ENCODE results near the gene ZNF691. TPM values are rescaled to one million over a fixed set of nuclear protein-coding genes. Genes with fewer than 3 reads are reported as not detected.

Gene ZNF691
- polyA plus RNA-seq, 1 experiment = 5.6 TPM

DNA sequence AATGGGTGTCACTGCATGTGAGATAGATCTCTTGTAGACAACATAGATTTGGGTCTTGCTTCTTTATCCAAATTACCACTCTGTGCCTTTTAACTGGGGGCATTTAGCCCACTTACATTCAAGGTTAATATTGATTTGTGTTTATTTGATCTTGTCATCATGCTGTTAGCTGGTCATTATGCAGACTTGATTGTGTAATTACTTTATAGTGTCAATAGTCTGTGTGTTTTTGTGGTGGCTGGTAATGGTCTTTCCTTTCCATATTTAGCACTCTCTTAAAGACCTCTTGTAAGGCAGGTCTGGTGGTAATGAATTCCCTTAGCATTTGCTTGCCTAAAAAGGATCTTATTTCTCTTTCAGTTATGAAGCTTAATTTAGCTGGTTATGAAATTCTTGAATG is 29.6 kb downstream of the ZNF691 start:
- TF ChIP-seq, protein P1, sequence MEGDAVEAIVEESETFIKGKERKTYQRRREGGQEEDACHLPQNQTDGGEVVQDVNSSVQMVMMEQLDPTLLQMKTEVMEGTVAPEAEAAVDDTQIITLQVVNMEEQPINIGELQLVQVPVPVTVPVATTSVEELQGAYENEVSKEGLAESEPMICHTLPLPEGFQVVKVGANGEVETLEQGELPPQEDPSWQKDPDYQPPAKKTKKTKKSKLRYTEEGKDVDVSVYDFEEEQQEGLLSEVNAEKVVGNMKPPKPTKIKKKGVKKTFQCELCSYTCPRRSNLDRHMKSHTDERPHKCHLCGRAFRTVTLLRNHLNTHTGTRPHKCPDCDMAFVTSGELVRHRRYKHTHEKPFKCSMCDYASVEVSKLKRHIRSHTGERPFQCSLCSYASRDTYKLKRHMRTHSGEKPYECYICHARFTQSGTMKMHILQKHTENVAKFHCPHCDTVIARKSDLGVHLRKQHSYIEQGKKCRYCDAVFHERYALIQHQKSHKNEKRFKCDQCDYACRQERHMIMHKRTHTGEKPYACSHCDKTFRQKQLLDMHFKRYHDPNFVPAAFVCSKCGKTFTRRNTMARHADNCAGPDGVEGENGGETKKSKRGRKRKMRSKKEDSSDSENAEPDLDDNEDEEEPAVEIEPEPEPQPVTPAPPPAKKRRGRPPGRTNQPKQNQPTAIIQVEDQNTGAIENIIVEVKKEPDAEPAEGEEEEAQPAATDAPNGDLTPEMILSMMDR (IDR thresholded peaks at IDR 0.05; ENCODE audit: insufficient read depth, low read depth, low read length) = no peak
- no peak for DNase-seq (ENCODE audit: low read depth)
- no peaks in the 10 kb centered on the region for H3K36me3 ChIP-seq (ENCODE audit: control insufficient read depth, insufficient read depth, low read length)
- CTCF ChIA-PET = interaction anchor here (1.0 kb wide), 1 partner anchor 217 kb away, joined by 3 read pairs; no protein-coding TSS in a partner anchor
- POLR2A ChIA-PET = no interaction called here
- no peak overlapping the region for H3K4me3 ChIP-seq (ENCODE audit: low read depth, low read length)
- H3K27me3 ChIP-seq (ENCODE audit: control insufficient read depth, insufficient read depth, low read length) = peaks cover 6% of the 10 kb centered on the region

DNA sequence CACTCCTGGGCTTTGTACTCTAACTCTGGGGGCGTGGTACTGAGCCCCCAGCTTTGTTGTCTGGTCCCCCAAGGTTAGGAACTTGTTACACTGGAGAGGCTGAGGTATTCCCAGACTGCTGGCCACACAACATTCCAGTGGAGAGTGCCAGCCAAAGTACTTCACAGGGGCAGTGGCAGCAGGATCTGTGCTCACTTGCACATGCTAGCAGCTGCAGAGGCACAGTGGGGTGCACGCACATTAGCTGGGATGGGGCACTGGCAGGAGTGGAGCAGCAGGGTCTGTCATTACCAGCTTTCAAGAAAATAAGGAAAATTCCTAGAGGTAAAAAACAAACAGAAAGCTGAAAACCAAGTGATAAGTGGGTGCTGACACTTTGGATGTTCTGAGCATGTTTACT is 31.0 kb downstream of the ZNF691 start:
- DNase-seq (ENCODE audit: low read depth) = no peak
- Histone ChIP-seq H3K36me3 (ENCODE audit: control insufficient read depth, insufficient read depth, low read length) (no peaks in the 10 kb centered on the region), H3K4me3 (ENCODE audit: low read depth, low read length) (no peak overlapping the region), H3K27me3 (ENCODE audit: control insufficient read depth, insufficient read depth, low read length) (peaks cover 5% of the 10 kb centered on the region)
- TF ChIP-seq, protein P1 (IDR thresholded peaks at IDR 0.05; ENCODE audit: insufficient read depth, low read depth, low read length) = no peak
- CTCF ChIA-PET = no interaction called here
- POLR2A ChIA-PET = no interaction called here

DNA sequence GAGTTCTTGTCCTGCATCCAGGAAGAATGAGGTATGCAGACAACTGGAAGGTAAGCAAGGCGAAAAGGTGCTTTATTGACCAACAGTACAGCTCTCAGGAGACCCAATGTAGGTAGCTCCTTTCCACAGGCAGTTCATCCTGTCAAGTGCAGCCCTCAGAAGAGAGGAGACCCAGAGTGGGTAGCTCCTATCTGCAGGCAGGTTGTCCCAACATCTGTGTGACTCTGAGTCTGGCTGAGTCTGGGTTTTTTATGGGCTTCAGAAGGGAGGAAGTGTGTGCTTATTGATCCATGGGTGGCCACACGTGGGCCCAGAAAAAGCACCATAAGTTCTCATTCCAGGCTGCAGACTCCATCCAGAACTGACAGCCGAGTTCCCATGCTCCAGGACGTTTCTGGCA is 34.0 kb downstream of the ZNF691 start:
- no peak for DNase-seq (ENCODE audit: low read depth)
- TF ChIP-seq, protein P1 (IDR thresholded peaks at IDR 0.05; ENCODE audit: insufficient read depth, low read depth, low read length) = no peak
- ChIA-PET CTCF (interaction anchor here (0.8 to 1.5 kb wide), 2 partner anchors 19 to 193 kb away, joined by 3 to 5 read pairs; no protein-coding TSS in a partner anchor), POLR2A (no interaction called here)
- Histone ChIP-seq H3K27me3 (ENCODE audit: control insufficient read depth, insufficient read depth, low read length) (peaks cover 5% of the 10 kb centered on the region), H3K4me3 (ENCODE audit: low read depth, low read length) (no peak overlapping the region), H3K36me3 (ENCODE audit: control insufficient read depth, insufficient read depth, low read length) (no peaks in the 10 kb centered on the region)

DNA sequence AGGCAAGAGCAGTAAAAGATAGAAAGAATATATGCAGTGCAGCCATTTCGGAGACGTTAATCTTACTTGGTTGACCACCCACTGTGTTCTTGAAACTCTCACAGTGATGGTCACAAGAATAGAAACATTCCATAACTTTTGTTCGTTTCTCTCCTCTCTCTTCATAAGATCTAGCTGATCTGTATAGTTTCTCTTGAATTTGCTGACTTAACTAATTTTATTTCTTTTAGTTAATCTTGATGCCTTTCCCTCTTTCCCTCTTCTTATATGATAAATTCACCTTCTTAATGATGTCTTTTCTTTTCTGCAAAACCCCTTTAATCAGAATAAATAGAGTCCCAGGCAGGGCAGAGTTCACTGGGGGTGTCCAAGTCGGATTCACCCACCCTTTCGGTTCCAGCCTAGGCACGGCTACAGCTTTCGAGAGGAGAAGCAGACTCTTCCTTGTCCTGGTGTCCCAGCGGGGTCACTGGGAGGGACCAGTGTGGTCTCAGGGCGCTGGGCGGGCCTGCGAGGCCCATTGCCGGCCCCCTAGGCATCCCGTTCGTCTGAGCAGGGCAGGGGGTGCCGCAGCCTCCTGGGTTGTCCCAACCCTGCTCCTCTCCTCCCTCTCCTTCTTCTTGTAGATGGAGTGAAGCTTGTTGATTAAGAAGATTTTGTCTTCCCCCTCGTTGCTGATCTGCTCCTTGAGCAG is 39.8 kb downstream of the ZNF691 start:
- H3K4me3 ChIP-seq (ENCODE audit: low read depth, low read length) = no peak overlapping the region
- H3K36me3 ChIP-seq (ENCODE audit: control insufficient read depth, insufficient read depth, low read length) = no peaks in the 10 kb centered on the region
- no peaks in the 10 kb centered on the region for H3K27me3 ChIP-seq (ENCODE audit: control insufficient read depth, insufficient read depth, low read length)
- POLR2A ChIA-PET = no interaction called here
- CTCF ChIA-PET = no interaction called here
- TF ChIP-seq, protein P1 (IDR thresholded peaks at IDR 0.05; ENCODE audit: insufficient read depth, low read depth, low read length) = no peak
- no peak for DNase-seq (ENCODE audit: low read depth)

DNA sequence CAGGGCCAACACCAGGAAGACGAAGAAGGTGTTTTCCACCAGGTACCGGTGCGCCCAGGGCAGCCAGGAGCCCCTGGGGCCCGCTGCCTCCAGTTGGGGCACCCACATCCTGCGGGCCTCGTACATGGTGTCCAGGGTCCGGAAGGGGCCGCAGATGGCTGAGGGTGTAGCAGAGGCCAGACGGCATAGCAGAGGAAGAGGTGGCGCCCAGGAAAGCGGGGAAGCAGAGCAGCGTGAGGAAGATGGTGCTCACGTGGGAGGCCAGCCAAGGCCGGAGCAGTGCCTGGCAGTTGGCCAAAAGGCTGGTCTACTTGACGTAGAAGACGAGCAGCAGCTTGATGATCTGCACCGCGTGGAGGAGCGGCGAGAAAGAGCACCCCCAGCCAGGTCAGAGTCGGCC is 40.4 kb downstream of the ZNF691 start:
- Histone ChIP-seq H3K27me3 (ENCODE audit: control insufficient read depth, insufficient read depth, low read length) (peaks cover 3% of the 10 kb centered on the region), H3K4me3 (ENCODE audit: low read depth, low read length) (no peak overlapping the region), H3K36me3 (ENCODE audit: control insufficient read depth, insufficient read depth, low read length) (no peaks in the 10 kb centered on the region)
- TF ChIP-seq, protein P1 (IDR thresholded peaks at IDR 0.05; ENCODE audit: insufficient read depth, low read depth, low read length) = no peak
- ChIA-PET POLR2A (interaction anchor here (0.6 kb wide), 1 partner anchor 65 kb away, joined by 10 read pairs; no protein-coding TSS in a partner anchor), CTCF (no interaction called here)
- DNase-seq (ENCODE audit: low read depth) = no peak

All from BJ (cell line).